Measurements from ENCODE around the gene BNC2.

DNA sequence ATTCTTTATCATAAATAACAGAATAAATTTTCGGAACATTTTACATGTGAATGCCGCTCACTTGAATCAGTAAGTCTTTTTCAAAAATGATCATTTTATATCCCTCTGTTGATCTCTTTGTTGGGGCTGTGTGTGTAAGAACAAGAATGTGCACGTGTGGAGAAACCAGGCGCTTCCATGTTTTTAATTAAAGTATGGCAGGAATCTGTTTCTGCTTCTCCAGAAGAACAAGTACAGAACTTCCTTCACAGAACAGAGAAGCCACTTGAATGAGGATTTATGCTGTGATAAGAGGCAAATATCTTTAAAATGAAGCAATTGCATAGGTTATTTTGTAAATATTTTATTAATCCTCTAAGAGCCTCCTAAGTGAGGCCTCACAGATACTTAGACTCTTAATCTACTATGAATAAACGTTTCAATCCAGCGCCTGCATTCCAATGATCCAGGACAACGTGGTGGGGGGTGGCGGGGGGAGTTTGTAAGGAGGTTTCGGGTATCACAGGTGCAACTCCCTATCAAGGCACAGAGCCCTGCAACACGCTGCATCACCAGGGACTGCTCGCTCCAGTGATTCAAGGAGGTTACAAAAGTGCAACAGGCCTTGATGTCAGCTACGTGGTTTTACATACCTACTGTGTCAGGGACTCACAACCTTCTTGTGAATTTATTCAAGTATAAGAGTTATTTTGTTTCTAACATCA lies 409.2 kb downstream of the BNC2 start:
- peak; percentile 80 for TF ChIP-seq EP300 (IDR thresholded peaks at IDR 0.05; ENCODE audit: borderline replicate concordance)
- no peak for TF ChIP-seq EGR1 (IDR thresholded peaks at IDR 0.05)
- no peak for TF ChIP-seq ZBTB7A (IDR thresholded peaks at IDR 0.05; ENCODE audit: low read depth)
- peak; percentile 76 for TF ChIP-seq TCF12 (IDR thresholded peaks at IDR 0.05; ENCODE audit: low read depth)
- TF ChIP-seq YY1 (IDR thresholded peaks at IDR 0.05; ENCODE audit: low read depth): no peak
- TF ChIP-seq CEBPB (IDR thresholded peaks at IDR 0.05): no peak
- TF ChIP-seq CREB1 (IDR thresholded peaks at IDR 0.05; ENCODE audit: low read depth): no peak
- TF ChIP-seq RAD21 (IDR thresholded peaks at IDR 0.05; ENCODE audit: low read depth): no peak
- TF ChIP-seq, protein P1, sequence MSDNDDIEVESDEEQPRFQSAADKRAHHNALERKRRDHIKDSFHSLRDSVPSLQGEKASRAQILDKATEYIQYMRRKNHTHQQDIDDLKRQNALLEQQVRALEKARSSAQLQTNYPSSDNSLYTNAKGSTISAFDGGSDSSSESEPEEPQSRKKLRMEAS (IDR thresholded peaks at IDR 0.05): peak; percentile 59
- no peak for TF ChIP-seq TAF1 (IDR thresholded peaks at IDR 0.05; ENCODE audit: low read depth)
- TF ChIP-seq, protein P2, sequence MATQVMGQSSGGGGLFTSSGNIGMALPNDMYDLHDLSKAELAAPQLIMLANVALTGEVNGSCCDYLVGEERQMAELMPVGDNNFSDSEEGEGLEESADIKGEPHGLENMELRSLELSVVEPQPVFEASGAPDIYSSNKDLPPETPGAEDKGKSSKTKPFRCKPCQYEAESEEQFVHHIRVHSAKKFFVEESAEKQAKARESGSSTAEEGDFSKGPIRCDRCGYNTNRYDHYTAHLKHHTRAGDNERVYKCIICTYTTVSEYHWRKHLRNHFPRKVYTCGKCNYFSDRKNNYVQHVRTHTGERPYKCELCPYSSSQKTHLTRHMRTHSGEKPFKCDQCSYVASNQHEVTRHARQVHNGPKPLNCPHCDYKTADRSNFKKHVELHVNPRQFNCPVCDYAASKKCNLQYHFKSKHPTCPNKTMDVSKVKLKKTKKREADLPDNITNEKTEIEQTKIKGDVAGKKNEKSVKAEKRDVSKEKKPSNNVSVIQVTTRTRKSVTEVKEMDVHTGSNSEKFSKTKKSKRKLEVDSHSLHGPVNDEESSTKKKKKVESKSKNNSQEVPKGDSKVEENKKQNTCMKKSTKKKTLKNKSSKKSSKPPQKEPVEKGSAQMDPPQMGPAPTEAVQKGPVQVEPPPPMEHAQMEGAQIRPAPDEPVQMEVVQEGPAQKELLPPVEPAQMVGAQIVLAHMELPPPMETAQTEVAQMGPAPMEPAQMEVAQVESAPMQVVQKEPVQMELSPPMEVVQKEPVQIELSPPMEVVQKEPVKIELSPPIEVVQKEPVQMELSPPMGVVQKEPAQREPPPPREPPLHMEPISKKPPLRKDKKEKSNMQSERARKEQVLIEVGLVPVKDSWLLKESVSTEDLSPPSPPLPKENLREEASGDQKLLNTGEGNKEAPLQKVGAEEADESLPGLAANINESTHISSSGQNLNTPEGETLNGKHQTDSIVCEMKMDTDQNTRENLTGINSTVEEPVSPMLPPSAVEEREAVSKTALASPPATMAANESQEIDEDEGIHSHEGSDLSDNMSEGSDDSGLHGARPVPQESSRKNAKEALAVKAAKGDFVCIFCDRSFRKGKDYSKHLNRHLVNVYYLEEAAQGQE (IDR thresholded peaks at IDR 0.05; ENCODE audit: low read depth): no peak
- TF ChIP-seq FOXM1 (IDR thresholded peaks at IDR 0.05; ENCODE audit: borderline replicate concordance, low read depth): no peak

Measured in Ishikawa (cell line).